ENCODE data around the gene SPRR1B. TPM values are rescaled to one million over a fixed set of nuclear protein-coding genes. Genes with fewer than 3 reads are reported as not detected.

The SPRR1B gene
- total and polyA plus RNA-seq, 3 experiments from 2014 or later, result not detected

Other genes with a start within 250 kb of the SPRR1B start
- not detected for gene LCE1E, start 244.9 kb upstream of the SPRR1B start, total RNA-seq
- gene LCE1E, start 244.9 kb upstream of the SPRR1B start, polyA plus RNA-seq, result not detected
- gene LCE1D, start 234.5 kb upstream of the SPRR1B start, total RNA-seq, result not detected
- gene LCE1D, start 234.5 kb upstream of the SPRR1B start, polyA plus RNA-seq, result not detected
- gene LCE1C, start 224.6 kb upstream of the SPRR1B start, total RNA-seq, result not detected
- gene LCE1C, start 224.6 kb upstream of the SPRR1B start, polyA plus RNA-seq, result not detected
- gene LCE1B, start 219.2 kb upstream of the SPRR1B start, total RNA-seq, result not detected
- not detected for gene LCE1B, start 219.2 kb upstream of the SPRR1B start, polyA plus RNA-seq
- not detected for gene LCE1A, start 203.7 kb upstream of the SPRR1B start, total RNA-seq
- not detected for gene LCE1A, start 203.7 kb upstream of the SPRR1B start, polyA plus RNA-seq
- gene LCE6A, start 188.3 kb upstream of the SPRR1B start, total RNA-seq, result not detected
- gene LCE6A, start 188.3 kb upstream of the SPRR1B start, polyA plus RNA-seq, result not detected
- not detected for gene LCE7A, start 171.2 kb upstream of the SPRR1B start, total RNA-seq
- gene LCE7A, start 171.2 kb upstream of the SPRR1B start, polyA plus RNA-seq, result not detected
- gene SMCP, start 152.9 kb upstream of the SPRR1B start, total RNA-seq, result not detected
- not detected for gene SMCP, start 152.9 kb upstream of the SPRR1B start, polyA plus RNA-seq
- not detected for gene IVL, start 122.7 kb upstream of the SPRR1B start, total RNA-seq
- gene IVL, start 122.7 kb upstream of the SPRR1B start, polyA plus RNA-seq, result not detected
- gene SPRR5, start 84.0 kb upstream of the SPRR1B start, total RNA-seq, result not detected
- not detected for gene SPRR5, start 84.0 kb upstream of the SPRR1B start, polyA plus RNA-seq
- gene SPRR4, start 60.6 kb upstream of the SPRR1B start, total RNA-seq, result not detected
- gene SPRR4, start 60.6 kb upstream of the SPRR1B start, polyA plus RNA-seq, result not detected
- gene SPRR1A, start 47.1 kb upstream of the SPRR1B start, total RNA-seq, result not detected
- not detected for gene SPRR1A, start 47.1 kb upstream of the SPRR1B start, polyA plus RNA-seq
- not detected for gene SPRR3, start 29.5 kb upstream of the SPRR1B start, total RNA-seq
- not detected for gene SPRR3, start 29.5 kb upstream of the SPRR1B start, polyA plus RNA-seq
- gene SPRR2D, start 9.9 kb downstream of the SPRR1B start, total RNA-seq, result not detected
- gene SPRR2D, start 9.9 kb downstream of the SPRR1B start, polyA plus RNA-seq, result not detected
- not detected for gene SPRR2A, start 26.3 kb downstream of the SPRR1B start, total RNA-seq
- not detected for gene SPRR2A, start 26.3 kb downstream of the SPRR1B start, polyA plus RNA-seq
- gene SPRR2B, start 40.4 kb downstream of the SPRR1B start, total RNA-seq, result not detected
- not detected for gene SPRR2B, start 40.4 kb downstream of the SPRR1B start, polyA plus RNA-seq
- not detected for gene SPRR2E, start 63.3 kb downstream of the SPRR1B start, total RNA-seq
- not detected for gene SPRR2E, start 63.3 kb downstream of the SPRR1B start, polyA plus RNA-seq
- not detected for gene SPRR2F, start 82.3 kb downstream of the SPRR1B start, total RNA-seq
- not detected for gene SPRR2F, start 82.3 kb downstream of the SPRR1B start, polyA plus RNA-seq
- gene SPRR2G, start 119.7 kb downstream of the SPRR1B start, total RNA-seq, result not detected
- not detected for gene SPRR2G, start 119.7 kb downstream of the SPRR1B start, polyA plus RNA-seq
- not detected for gene LELP1, start 172.2 kb downstream of the SPRR1B start, total RNA-seq
- not detected for gene LELP1, start 172.2 kb downstream of the SPRR1B start, polyA plus RNA-seq
- gene PRR9, start 186.4 kb downstream of the SPRR1B start, total RNA-seq, result not detected
- not detected for gene PRR9, start 186.4 kb downstream of the SPRR1B start, polyA plus RNA-seq
- not detected for gene LORICRIN, start 228.5 kb downstream of the SPRR1B start, total RNA-seq
- not detected for gene LORICRIN, start 228.5 kb downstream of the SPRR1B start, polyA plus RNA-seq